ENCODE data around the gene GPR21. TPM values are rescaled to one million over a fixed set of nuclear protein-coding genes. Genes with fewer than 3 reads are reported as not detected.

Gene GPR21
- total RNA-seq, 4 donors from 2014 or later: 0.39 to 4.2 (median 3.2) TPM

GRCh38 chr9:123028973-123029372, 4.5 kb upstream of the GPR21 start:
- Histone ChIP-seq H3K4me1 (peaks cover 0 to 44% (median 14%) of the 10 kb centered on the region in 3 donors), H3K27me3 (no peaks in the 10 kb centered on the region), H3K4me3 (no peak overlapping the region), H3K27ac (no peak overlapping the region), H3K36me3 (peaks cover 0 to 41% of the 10 kb centered on the region in 2 donors), H3K9me3 (no peaks in the 10 kb centered on the region)
- 88 to 97% methylated on average over 3 of the region's 3 CpGs for WGBS, 2 donors (ENCODE audit: low coverage in 1 of 2)
- no peak for TF ChIP-seq CTCF (IDR thresholded peaks at IDR 0.05)
- TF ChIP-seq POLR2AphosphoS5 (IDR thresholded peaks at IDR 0.05): no peak
- TF ChIP-seq EP300 (IDR thresholded peaks at IDR 0.05): no peak
- TF ChIP-seq POLR2A (IDR thresholded peaks at IDR 0.05): no peak
- no peak for ATAC-seq

GRCh38 chr9:123031963-123032362, 1.5 kb upstream of the GPR21 start:
- Histone ChIP-seq H3K9me3 (no peaks in the 10 kb centered on the region), H3K4me1 (peaks cover 0 to 74% (median 17%) of the 10 kb centered on the region in 3 donors), H3K27me3 (no peaks in the 10 kb centered on the region), H3K27ac (peak overlapping the region in 2 of 4 donors; percentile 6 to 18), H3K36me3 (peaks cover 0 to 29% of the 10 kb centered on the region in 2 donors), H3K4me3 (no peak overlapping the region)
- TF ChIP-seq POLR2A (IDR thresholded peaks at IDR 0.05): no peak
- no peak for TF ChIP-seq POLR2AphosphoS5 (IDR thresholded peaks at IDR 0.05)
- no peak for TF ChIP-seq CTCF (IDR thresholded peaks at IDR 0.05)
- TF ChIP-seq EP300 (IDR thresholded peaks at IDR 0.05): no peak
- ATAC-seq: no peak
- WGBS, 2 donors (ENCODE audit: low coverage in 1 of 2): 63 to 83% methylated on average over 1 of the region's 1 CpG

GRCh38 chr9:123033864-123034601, 566 bp downstream of the GPR21 start:
- Histone ChIP-seq H3K27me3 (no peaks in the 10 kb centered on the region), H3K27ac (peak overlapping the region in 2 of 4 donors; percentile 44 to 72), H3K4me3 (peak overlapping the region in 1 of 2 donors; percentile 35), H3K4me1 (peaks cover 0 to 75% (median 14%) of the 10 kb centered on the region in 3 donors), H3K9me3 (no peaks in the 10 kb centered on the region), H3K36me3 (peaks cover 0 to 17% of the 10 kb centered on the region in 2 donors)
- 46 to 50% methylated on average over 5 to 8 of the region's 8 CpGs for WGBS, 2 donors (ENCODE audit: low coverage in 1 of 2)
- no peak for TF ChIP-seq POLR2A (IDR thresholded peaks at IDR 0.05)
- no peak for TF ChIP-seq EP300 (IDR thresholded peaks at IDR 0.05)
- no peak for TF ChIP-seq CTCF (IDR thresholded peaks at IDR 0.05)
- no peak for TF ChIP-seq POLR2AphosphoS5 (IDR thresholded peaks at IDR 0.05)
- ATAC-seq: peak; percentile 34

GRCh38 chr9:123034881-123035510, 1.5 kb downstream of the GPR21 start:
- Histone ChIP-seq H3K4me1 (peaks cover 0 to 84% (median 14%) of the 10 kb centered on the region in 3 donors), H3K27ac (peak overlapping the region in 3 of 4 donors; percentile 56 to 72 (median 69)), H3K27me3 (no peaks in the 10 kb centered on the region), H3K4me3 (peak overlapping the region in 1 of 2 donors; percentile 35), H3K9me3 (no peaks in the 10 kb centered on the region), H3K36me3 (peaks cover 0 to 8% of the 10 kb centered on the region in 2 donors)
- peak; percentile 34 for ATAC-seq
- 62 to 68% methylated on average over 5 to 12 of the region's 13 CpGs for WGBS, 2 donors (ENCODE audit: low coverage in 1 of 2)
- TF ChIP-seq POLR2A (IDR thresholded peaks at IDR 0.05): no peak
- no peak for TF ChIP-seq POLR2AphosphoS5 (IDR thresholded peaks at IDR 0.05)
- TF ChIP-seq CTCF (IDR thresholded peaks at IDR 0.05): no peak
- TF ChIP-seq EP300 (IDR thresholded peaks at IDR 0.05): no peak
